ENCODE results near the gene ATP6V1E1.
A peak's percentile ranks its signal among the peaks of the same experiment; 100 is the strongest.
"Not testable (repeated sequence)": the region's sequence is repeated elsewhere in the genome, so short reads cannot be mapped to it uniquely, and the experiment has no call there.

The ATP6V1E1 gene

GRCh38 chr22:17628406-17629172 is at the start of gene ATP6V1E1:
Gene ATP6V1E1 (minus strand): TSS chr22:17628749. CDS start chr22:17628635, 114 bp downstream.
- peak; percentile 96 for DNase-seq (ENCODE audit: low spot score)

DNA sequence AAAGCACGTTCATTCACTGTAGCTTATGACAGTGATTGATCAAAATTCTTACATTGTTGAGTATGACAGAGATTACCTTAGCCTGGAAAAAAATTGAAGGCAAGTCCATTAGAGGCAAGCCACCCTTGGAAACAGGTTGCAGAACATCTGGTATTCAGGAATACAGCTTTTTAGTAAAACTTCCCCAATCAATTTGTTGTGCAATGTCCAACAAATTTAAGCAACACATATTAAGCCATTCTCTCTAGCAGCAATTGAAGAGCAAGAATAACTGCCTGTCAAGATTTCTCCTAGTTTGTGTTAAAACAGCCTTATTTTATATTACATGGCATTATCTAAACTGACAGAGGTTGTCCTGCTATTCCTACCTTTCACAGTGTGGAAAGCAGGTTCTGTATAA is 47.0 kb upstream of the ATP6V1E1 start:
- DNase-seq (ENCODE audit: low spot score), result no peak

- no peak for DNase-seq (ENCODE audit: low spot score)
These were observed 45.6 kb upstream of the ATP6V1E1 start for GRCh38 chr22:17674152-17674551.

GRCh38 chr22:17672417-17672991 is 44.0 kb upstream of the ATP6V1E1 start:
- peak; percentile 23 for DNase-seq (ENCODE audit: low spot score)

GRCh38 chr22:17671521-17672092 is 43.1 kb upstream of the ATP6V1E1 start:
- DNase-seq (ENCODE audit: low spot score), result not testable (repeated sequence)

GRCh38 chr22:17665854-17666253 is 37.3 kb upstream of the ATP6V1E1 start:
- DNase-seq (ENCODE audit: low spot score), result no peak

DNA sequence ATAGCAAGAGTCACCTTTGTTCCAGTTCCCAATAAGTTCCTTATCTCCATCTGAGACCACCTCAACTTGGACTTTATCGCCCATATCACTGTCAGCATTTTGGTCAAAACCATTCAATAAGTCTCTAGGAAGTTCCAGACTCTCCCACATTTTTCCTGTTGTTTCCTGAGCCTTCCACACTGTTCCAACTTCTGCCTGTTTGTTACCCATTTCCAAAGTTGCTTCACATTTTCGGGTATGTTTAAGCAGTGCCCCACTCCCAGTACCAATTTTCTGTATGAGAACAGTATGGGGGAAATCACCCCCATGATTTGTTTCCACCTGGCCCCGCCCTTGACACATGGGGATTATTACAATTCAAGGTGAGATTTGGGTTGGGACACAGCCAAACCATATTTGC is 36.7 kb upstream of the ATP6V1E1 start:
- DNase-seq (ENCODE audit: low spot score), result no peak

- DNase-seq (ENCODE audit: low spot score), result no peak
These were observed 36.0 kb upstream of the ATP6V1E1 start for GRCh38 chr22:17664414-17665055.

GRCh38 chr22:17656870-17657395 is 28.4 kb upstream of the ATP6V1E1 start:
- no peak for DNase-seq (ENCODE audit: low spot score)

GRCh38 chr22:17655289-17655688 is 26.7 kb upstream of the ATP6V1E1 start:
- DNase-seq (ENCODE audit: low spot score), result no peak

DNA sequence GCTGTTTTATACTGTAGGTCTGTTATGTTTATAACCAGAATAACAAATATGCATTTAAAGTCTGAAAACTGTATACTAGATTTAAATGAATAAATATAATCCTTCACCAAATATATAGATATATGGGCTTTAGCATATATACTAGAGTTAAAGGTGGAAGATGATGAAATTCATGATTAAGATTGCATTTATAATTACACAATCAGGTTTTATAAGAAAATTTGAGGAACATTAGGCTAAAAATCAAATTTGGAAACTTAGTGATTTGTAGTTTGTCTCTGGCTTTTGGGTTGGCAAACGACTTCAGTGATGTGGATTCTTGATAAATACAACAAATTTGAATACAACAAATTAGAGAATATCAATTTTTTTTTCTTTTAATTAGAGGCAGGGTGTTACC is 20.0 kb upstream of the ATP6V1E1 start:
- no peak for DNase-seq (ENCODE audit: low spot score)

DNA sequence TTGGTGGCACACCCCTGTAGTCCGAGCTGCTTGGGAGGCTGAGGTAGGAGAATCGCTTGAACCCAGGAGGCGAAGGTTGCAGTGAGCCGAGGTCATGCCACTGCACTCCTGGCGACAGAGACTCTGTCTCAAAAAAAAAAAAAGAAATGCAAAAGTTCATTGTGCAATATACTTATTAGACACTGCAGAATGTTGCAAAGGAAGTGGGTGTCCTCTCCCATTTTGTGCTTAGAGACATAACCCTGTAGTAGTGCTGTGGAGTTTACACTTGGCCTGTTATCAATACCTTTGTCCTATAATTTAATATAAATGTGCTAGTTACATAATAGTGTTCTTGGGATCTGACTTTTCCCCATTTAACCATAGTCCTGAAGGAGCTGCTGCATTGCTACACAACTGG is 19.4 kb upstream of the ATP6V1E1 start:
- no peak for DNase-seq (ENCODE audit: low spot score)

- DNase-seq (ENCODE audit: low spot score), result no peak
These were observed 18.9 kb upstream of the ATP6V1E1 start for GRCh38 chr22:17647452-17647851.

- DNase-seq (ENCODE audit: low spot score), result not testable (repeated sequence)
These were observed 13.8 kb upstream of the ATP6V1E1 start for GRCh38 chr22:17642357-17642756.

- no peak for DNase-seq (ENCODE audit: low spot score)
These were observed 12.7 kb upstream of the ATP6V1E1 start for GRCh38 chr22:17641269-17641668.

DNA sequence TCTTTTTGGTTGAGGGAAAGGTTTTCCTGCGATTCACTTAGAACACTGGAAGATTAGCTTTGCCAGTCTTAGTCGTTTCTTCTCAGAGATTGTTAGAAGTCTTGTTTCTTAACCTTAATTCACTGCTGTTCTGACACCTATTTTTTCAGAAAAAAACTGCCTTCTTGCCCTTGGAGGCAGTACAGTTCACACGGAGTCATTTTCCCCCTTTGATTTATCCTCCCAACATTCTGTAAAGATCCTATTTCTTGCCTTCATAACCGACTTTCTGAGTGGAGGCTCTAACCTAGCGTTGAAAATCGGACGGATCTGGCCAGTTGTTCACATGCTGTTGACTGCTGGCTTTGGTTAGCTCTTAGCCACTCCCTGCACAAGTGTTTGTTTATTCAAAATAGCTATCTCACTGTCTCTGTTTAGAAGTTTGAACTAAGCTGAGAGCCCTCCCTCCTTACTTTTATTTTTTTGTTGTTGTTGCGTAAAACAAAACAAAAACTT is 10.7 kb upstream of the ATP6V1E1 start:
- peak; percentile 78 for DNase-seq (ENCODE audit: low spot score)

DNA sequence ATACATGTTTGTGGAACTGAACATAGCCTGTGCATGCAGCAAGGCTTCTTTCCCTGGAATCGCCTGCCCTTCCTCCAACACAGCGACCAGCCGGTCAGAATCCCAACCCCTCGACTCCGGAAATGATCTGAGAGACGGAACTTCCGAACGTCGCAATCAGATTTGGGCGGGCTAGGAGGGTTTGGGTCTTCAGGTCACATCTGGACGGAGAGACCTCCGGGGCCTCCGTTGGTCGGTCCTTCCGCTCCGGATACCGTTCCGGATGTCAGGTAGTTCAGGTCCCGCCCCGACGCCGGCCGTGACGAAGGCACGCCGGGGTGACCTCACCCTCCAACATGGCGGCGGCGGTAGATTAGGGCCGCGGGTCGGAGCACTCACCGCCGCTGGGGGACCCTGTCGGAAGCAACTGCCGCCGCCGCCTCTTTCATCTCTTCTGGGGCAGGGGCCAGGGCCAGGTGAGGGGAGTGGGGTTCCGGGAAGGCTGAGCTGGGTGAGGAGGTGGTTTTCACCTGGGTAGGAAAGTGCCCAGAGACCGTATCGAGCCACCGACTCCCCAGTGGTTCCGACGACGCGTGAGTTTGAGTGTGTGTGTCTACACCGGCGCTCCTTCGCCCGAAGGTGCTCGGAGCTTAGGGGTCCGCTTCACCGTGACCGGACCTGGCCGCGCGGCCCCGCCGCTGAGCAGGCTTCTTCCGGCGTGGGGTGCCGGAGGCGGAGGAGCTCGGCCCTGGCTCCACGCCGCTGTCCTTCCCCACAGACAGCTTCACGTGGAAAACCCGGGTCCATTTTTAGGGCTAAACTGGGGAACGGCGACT is 10.1 kb upstream of the ATP6V1E1 start, which contains the start of gene BCL2L13:
Gene BCL2L13, plus strand, starts transcription at position 326 of the 815 bp plus-strand sequence. CDS start 16,955 bp downstream, outside the sequence.
- peak; percentile 90 for DNase-seq (ENCODE audit: low spot score)

- no peak for DNase-seq (ENCODE audit: low spot score)
These were observed 9.6 kb upstream of the ATP6V1E1 start for GRCh38 chr22:17638182-17638431.

GRCh38 chr22:17637490-17638181 is 9.1 kb upstream of the ATP6V1E1 start:
- no peak for DNase-seq (ENCODE audit: low spot score)

- not testable (repeated sequence) for DNase-seq (ENCODE audit: low spot score)
These were observed 8.3 kb upstream of the ATP6V1E1 start for GRCh38 chr22:17636850-17637249.

- no peak for DNase-seq (ENCODE audit: low spot score)
These were observed 6.1 kb upstream of the ATP6V1E1 start for GRCh38 chr22:17634696-17635095.
